CD4-positive, alpha-beta memory T cell (primary cell): Measurements from ENCODE around the gene ORM2. TPM values are rescaled to one million over a fixed set of nuclear protein-coding genes. Genes with fewer than 3 reads are reported as not detected.
A peak's percentile ranks its signal among the peaks of the same experiment; 100 is the strongest.

Experiments
- CTCF ChIA-PET: fragments of 350-600 bp; sonication (Branson Sonifier 250); formaldehyde crosslinking; loops from one replicate; lab custom pipeline; 2021; ENCODE audit warnings: inconsistent platforms; ENCODE audit not compliant: partially characterized antibody; lab: Charles Lee
- POLR2A ChIA-PET: fragments of 350-600 bp; sonication (Branson Sonifier 250); formaldehyde crosslinking; loops from one replicate; lab custom pipeline; 2021; ENCODE audit not compliant: partially characterized antibody; lab: Charles Lee
- DNase-seq, 5 donors: peaks; one replicate each; pipeline versions ENCODE4 v3.0.0 to v3.0.0-alpha.2; 2020 to 2022; ENCODE audit warnings: mixed read lengths in 1 of 5
- H3K27ac ChIP-seq: one replicate; pipeline ENCODE4 v1.7.0; 2013; ENCODE audit warnings: low read depth, low read length
- H3K27me3 ChIP-seq: 2 replicates; pipeline ENCODE4 v1.7.0; 2013; ENCODE audit warnings: mild to moderate bottlenecking, low read length, moderate library complexity; ENCODE audit not compliant: insufficient read depth
- H3K36me3 ChIP-seq: 2 replicates; pipeline ENCODE4 v1.7.0; 2013; ENCODE audit warnings: mild to moderate bottlenecking, low read length, moderate library complexity; ENCODE audit not compliant: insufficient read depth
- H3K4me1 ChIP-seq: 2 replicates; pipeline ENCODE4 v1.7.0; 2013; ENCODE audit warnings: mild to moderate bottlenecking, low read length, moderate library complexity; ENCODE audit not compliant: insufficient read depth
- H3K4me3 ChIP-seq, 2 donors: one replicate each; pipeline ENCODE4 v1.7.0; 2013; ENCODE audit warnings: low read length in 2 of 2, mild to moderate bottlenecking in 1 of 2
- H3K9me3 ChIP-seq, 2 donors: one replicate each; pipeline ENCODE4 v1.7.0; 2013; ENCODE audit warnings: low read length in 2 of 2, control low read depth in 1 of 2; ENCODE audit not compliant: control insufficient read depth in 1 of 2
- H3K27ac Mint-ChIP-seq, 7 donors: one replicate each; pipeline ENCODE4 v1.8.0; 2020 to 2021; ENCODE audit warnings: mixed read lengths in 7 of 7, mild to moderate bottlenecking in 6 of 7, inconsistent platforms in 3 of 7, moderate library complexity in 3 of 7
- H3K27me3 Mint-ChIP-seq, 2 donors: one replicate each; pipeline ENCODE4 v1.8.0; 2020 to 2021; ENCODE audit warnings: mixed read lengths in 2 of 2
- H3K36me3 Mint-ChIP-seq, 2 donors: one replicate each; pipeline ENCODE4 v1.8.0; 2020 to 2021; ENCODE audit warnings: mixed read lengths in 2 of 2, inconsistent platforms in 1 of 2, mild to moderate bottlenecking in 1 of 2
- H3K4me1 Mint-ChIP-seq, 4 donors: one replicate each; pipeline ENCODE4 v1.8.0; 2020 to 2021; ENCODE audit warnings: mixed read lengths in 4 of 4, mild to moderate bottlenecking in 1 of 4
- H3K4me3 Mint-ChIP-seq, 8 donors: one replicate each; pipeline ENCODE4 v1.8.0; 2020 to 2021; ENCODE audit warnings: mixed read lengths in 8 of 8, mild to moderate bottlenecking in 7 of 8, moderate library complexity in 6 of 8, inconsistent platforms in 3 of 8
- H3K9me3 Mint-ChIP-seq, 8 donors: one replicate each; pipeline ENCODE4 v1.8.0; 2020 to 2021; ENCODE audit warnings: mixed read lengths in 8 of 8, mild to moderate bottlenecking in 5 of 8, inconsistent platforms in 3 of 8, moderate library complexity in 1 of 8
- intact Hi-C: fragments of 100-400 bp; cut with micrococcal nuclease; formaldehyde crosslinking; loops from one replicate; pipeline ENCODE4 v1.15.1; 2023
- polyA plus RNA-seq, 2 donors: library from polyadenylated mRNA; unstranded; fragments of 300-500 nt; fragmentation: Illumina TruSeq; gene quantifications; one replicate each; pipeline ENCODE4 v1.2.3, GENCODE V29; 2021
- total RNA-seq, 2 experiments: library from RNA; stranded (reverse); gene quantifications; one replicate each; pipeline ENCODE4 v1.2.3, GENCODE V29; 2021

ORM2 gene
- total and polyA plus RNA-seq, 4 experiments from 2014 or later: not detected

DNA sequence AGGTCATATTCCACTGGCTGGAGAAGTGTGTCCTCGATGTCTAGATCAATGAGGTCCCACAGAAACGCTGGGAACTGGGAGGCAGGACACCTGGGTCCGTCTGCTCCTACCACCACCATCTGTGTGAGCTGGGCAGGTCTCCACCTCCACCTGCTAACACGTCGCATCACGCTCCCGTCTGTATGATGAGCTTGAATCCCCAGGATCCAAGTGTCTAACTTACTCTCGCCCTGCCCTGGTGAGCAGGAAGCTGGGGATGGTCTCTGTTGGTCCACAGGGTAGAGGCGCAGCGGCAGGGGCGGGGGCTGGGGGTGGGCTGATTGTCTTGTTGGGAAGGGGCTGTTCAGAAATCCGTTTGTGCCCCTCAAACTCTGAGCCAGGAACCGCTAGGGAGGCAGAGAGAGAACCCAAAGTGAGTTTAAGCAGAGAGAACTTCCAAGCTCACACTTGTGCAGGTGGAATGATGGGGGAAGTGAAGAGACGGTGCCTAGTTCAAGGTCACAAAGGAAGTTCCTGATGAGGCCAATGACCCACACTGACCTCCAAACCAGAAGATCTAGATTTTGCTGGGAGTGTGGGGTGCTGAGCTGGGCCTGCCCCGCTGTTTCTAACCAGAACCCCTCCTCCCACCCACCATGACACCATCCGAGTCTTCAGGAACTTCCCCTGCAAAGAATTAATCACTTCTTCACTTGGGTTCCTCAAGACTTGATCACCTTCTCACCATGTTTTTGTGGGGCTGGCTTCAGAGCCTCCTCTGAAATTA is 21.1 kb downstream of the ORM2 start:
- H3K4me3 ChIP-seq: no peak overlapping the region
- H3K27me3 ChIP-seq: no peaks in the 10 kb centered on the region
- Mint-ChIP-seq H3K27ac (peak overlapping the region in 6 of 7 donors; percentile 43 to 92 (median 86)), H3K27me3 (no peaks in the 10 kb centered on the region), H3K4me1 (peaks cover 25 to 41% (median 34%) of the 10 kb centered on the region in 4 donors), H3K36me3 (peaks cover 57 to 82% of the 10 kb centered on the region in 2 donors), H3K4me3 (no peak overlapping the region), H3K9me3 (no peaks in the 10 kb centered on the region)
- no peak for DNase-seq
- H3K4me1 ChIP-seq: peaks cover 48% of the 10 kb centered on the region
- POLR2A ChIA-PET: interaction anchor here (1.5 to 37.6 kb wide), 3 partner anchors 14 to 43 kb away, joined by 8 to 1614 read pairs (median 80); partner anchors contain the start of gene AKNA
- H3K27ac ChIP-seq: no peak overlapping the region
- intact Hi-C loops: no loop called here
- no peaks in the 10 kb centered on the region for H3K9me3 ChIP-seq
- CTCF ChIA-PET: interaction anchor here (1.3 to 2.7 kb wide), 3 partner anchors 13 to 55 kb away, joined by 3 to 7 read pairs (median 3); no protein-coding TSS in a partner anchor
- H3K36me3 ChIP-seq: peaks cover 70% of the 10 kb centered on the region

DNA sequence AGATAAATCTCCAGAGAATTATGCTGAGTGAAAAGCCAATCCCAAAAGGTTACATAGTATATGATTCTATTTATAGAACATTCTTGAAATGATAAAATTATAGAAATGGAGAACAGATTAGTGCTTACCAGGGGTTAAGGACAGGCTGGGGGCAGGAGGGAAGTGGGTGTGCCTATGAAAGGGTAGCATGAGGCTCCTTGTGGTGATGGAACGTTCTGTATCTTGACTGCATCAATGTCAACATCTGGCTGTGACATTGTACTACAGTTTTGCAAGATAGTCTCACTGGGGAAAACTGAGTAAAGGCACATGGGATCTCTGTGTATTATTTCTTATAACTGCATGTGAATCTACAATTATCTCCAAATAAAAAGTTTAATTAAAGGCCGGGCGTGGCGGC is 22.3 kb downstream of the ORM2 start:
- no peak for DNase-seq
- CTCF ChIA-PET: interaction anchor here (0.9 to 2.8 kb wide), 6 partner anchors 14 to 172 kb away, joined by 3 to 10 read pairs (median 4); partner anchors contain the start of gene AKNA
- intact Hi-C loops: loop anchor here (2.0 kb wide), 1 partner anchor 15 kb away; no protein-coding TSS in a partner anchor
- H3K4me3 Mint-ChIP-seq: peak overlapping the region in 3 of 8 donors; percentile 13 to 50 (median 38)
- H3K36me3 Mint-ChIP-seq: peaks cover 54 to 82% of the 10 kb centered on the region in 2 donors
- H3K4me1 Mint-ChIP-seq: peaks cover 29 to 49% (median 39%) of the 10 kb centered on the region in 4 donors
- Histone ChIP-seq H3K9me3 (no peaks in the 10 kb centered on the region), H3K27ac (no peak overlapping the region), H3K27me3 (no peaks in the 10 kb centered on the region), H3K36me3 (peaks cover 70% of the 10 kb centered on the region), H3K4me3 (no peak overlapping the region), H3K4me1 (peaks cover 48% of the 10 kb centered on the region)
- POLR2A ChIA-PET: interaction anchor here (1.5 to 37.6 kb wide), 4 partner anchors 8 to 41 kb away, joined by 6 to 1614 read pairs (median 44); partner anchors contain the start of gene AKNA
- no peaks in the 10 kb centered on the region for H3K9me3 Mint-ChIP-seq
- no peaks in the 10 kb centered on the region for H3K27me3 Mint-ChIP-seq
- peak overlapping the region; percentile 25 to 89 (median 61) for H3K27ac Mint-ChIP-seq

DNA sequence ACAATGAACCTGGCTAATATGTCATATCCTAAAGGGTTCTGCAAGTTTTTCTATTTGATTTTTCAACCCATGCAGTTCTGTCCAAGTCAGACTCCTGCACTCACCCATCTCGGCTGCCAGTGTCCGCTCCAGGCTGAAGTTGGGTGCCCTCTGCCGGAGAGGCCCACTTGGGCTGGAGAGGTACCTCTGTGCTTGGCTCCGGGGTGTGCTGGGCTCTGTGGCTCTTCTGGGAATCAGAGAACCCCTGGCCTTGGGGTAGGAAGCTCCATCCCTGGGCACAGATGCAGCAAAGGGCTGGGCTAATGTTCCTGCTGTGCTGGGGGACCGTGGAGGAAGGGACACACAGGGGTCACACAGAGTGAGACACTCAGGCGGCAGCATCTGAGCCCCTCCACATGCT is 26.2 kb downstream of the ORM2 start:
- intact Hi-C loops: no loop called here
- DNase-seq: no peak
- Mint-ChIP-seq H3K4me1 (peaks cover 28 to 47% (median 36%) of the 10 kb centered on the region in 4 donors), H3K36me3 (peaks cover 47 to 83% of the 10 kb centered on the region in 2 donors), H3K9me3 (no peaks in the 10 kb centered on the region), H3K27me3 (no peaks in the 10 kb centered on the region), H3K27ac (peak overlapping the region in 3 of 7 donors; percentile 12 to 74 (median 70)), H3K4me3 (no peak overlapping the region)
- Histone ChIP-seq H3K4me1 (peaks cover 47% of the 10 kb centered on the region), H3K36me3 (peaks cover 73% of the 10 kb centered on the region), H3K4me3 (no peak overlapping the region), H3K27ac (no peak overlapping the region), H3K27me3 (no peaks in the 10 kb centered on the region), H3K9me3 (no peaks in the 10 kb centered on the region)
- POLR2A ChIA-PET: interaction anchor here (0.6 to 37.6 kb wide), 8 partner anchors 10 to 151 kb away, joined by 3 to 1614 read pairs (median 4); partner anchors contain the start of gene AKNA
- CTCF ChIA-PET: interaction anchor here (0.6 to 1.3 kb wide), 5 partner anchors 16 to 297 kb away, joined by 3 to 5 read pairs (median 3); no protein-coding TSS in a partner anchor

DNA sequence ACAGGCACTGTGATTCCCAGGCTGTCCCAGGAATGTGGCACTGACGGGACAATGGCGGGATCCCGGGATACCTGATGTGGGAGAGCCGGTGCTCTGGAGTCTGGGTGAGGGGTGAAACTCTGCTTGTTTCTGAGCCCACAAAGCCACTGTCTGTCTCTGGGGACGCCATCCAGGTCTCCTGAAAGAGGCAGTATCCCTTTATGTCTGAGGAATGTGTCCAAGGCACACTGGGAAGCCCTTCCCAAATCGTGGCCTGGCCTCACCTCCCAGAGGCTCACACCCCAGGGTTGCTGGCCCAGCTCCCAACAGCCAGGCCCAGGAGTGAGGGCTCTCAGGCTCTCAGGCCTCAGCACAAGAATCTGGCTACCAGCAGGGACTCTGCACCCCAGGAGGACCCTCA is 27.1 kb downstream of the ORM2 start:
- Histone ChIP-seq H3K9me3 (no peaks in the 10 kb centered on the region), H3K27ac (no peak overlapping the region), H3K4me3 (no peak overlapping the region), H3K36me3 (peaks cover 77% of the 10 kb centered on the region), H3K27me3 (no peaks in the 10 kb centered on the region), H3K4me1 (peaks cover 50% of the 10 kb centered on the region)
- Mint-ChIP-seq H3K4me3 (no peak overlapping the region), H3K4me1 (peaks cover 30 to 50% (median 40%) of the 10 kb centered on the region in 4 donors), H3K36me3 (peaks cover 53 to 86% of the 10 kb centered on the region in 2 donors), H3K9me3 (no peaks in the 10 kb centered on the region), H3K27ac (peak overlapping the region in 6 of 7 donors; percentile 48 to 74 (median 68)), H3K27me3 (no peaks in the 10 kb centered on the region)
- CTCF ChIA-PET: interaction anchor here (1.3 kb wide), 1 partner anchor 19 kb away, joined by 5 read pairs; no protein-coding TSS in a partner anchor
- intact Hi-C loops: no loop called here
- POLR2A ChIA-PET: interaction anchor here (1.0 to 37.6 kb wide), 4 partner anchors 9 to 37 kb away, joined by 3 to 1614 read pairs (median 25); partner anchors contain the start of gene AKNA
- DNase-seq: no peak

DNA sequence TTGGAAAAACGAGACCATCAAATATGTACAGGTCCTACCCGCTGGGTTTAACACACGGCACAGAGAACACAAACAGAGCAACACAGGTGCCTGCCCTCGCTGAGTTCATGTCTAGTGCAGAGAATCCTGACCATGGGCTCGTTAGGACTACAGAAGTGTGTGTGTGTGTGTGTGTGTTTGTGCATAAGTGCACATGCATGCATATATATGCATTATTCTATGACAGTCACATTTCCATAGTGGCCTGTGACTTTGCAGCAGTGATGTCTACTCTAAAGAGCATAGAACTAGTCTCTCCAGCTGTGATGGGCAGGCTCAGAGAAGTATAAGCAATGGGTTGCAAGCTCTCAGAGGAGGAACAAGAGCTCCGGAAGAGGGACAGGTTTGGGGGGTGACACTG is 27.7 kb downstream of the ORM2 start:
- peak overlapping the region in 1 of 8 donors; percentile 7 for H3K4me3 Mint-ChIP-seq
- intact Hi-C loops: no loop called here
- no peaks in the 10 kb centered on the region for H3K9me3 Mint-ChIP-seq
- Histone ChIP-seq H3K27me3 (no peaks in the 10 kb centered on the region), H3K9me3 (no peaks in the 10 kb centered on the region), H3K27ac (no peak overlapping the region), H3K4me3 (no peak overlapping the region), H3K36me3 (peaks cover 77% of the 10 kb centered on the region), H3K4me1 (peaks cover 50% of the 10 kb centered on the region)
- ChIA-PET POLR2A (interaction anchor here (1.5 to 37.6 kb wide), 2 partner anchors 14 to 36 kb away, joined by 4 to 1614 read pairs; partner anchors contain the start of gene AKNA), CTCF (no interaction called here)
- H3K4me1 Mint-ChIP-seq: peaks cover 26 to 49% (median 37%) of the 10 kb centered on the region in 4 donors
- peaks cover 55 to 87% of the 10 kb centered on the region in 2 donors for H3K36me3 Mint-ChIP-seq
- DNase-seq: no peak
- H3K27me3 Mint-ChIP-seq: no peaks in the 10 kb centered on the region
- H3K27ac Mint-ChIP-seq: peak overlapping the region; percentile 28 to 76 (median 70)

DNA sequence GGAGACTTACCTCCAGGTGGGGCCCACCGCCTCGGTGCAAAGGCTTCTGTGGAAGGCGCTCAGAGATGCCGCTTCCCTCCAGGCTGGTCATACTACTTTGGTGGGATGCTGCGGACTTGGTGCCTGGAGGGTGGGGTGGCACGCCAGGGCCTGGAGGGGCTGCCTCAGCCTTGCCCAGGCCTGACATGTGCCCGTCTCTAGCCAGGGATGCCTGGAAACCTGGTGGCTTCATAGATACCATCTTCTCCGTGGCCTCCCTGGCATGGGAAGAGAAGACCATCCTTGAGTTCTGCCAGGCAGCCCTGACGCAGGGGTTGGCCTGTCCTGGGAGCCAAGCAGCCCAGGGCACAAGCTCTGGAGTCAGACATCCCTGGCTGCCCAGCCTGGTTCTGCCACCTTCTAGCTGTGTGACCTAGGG is 28.3 kb downstream of the ORM2 start:
- no peak overlapping the region for H3K27ac ChIP-seq
- peaks cover 50% of the 10 kb centered on the region for H3K4me1 ChIP-seq
- no peak for DNase-seq
- POLR2A ChIA-PET: interaction anchor here (0.7 to 37.6 kb wide), 3 partner anchors 13 to 35 kb away, joined by 3 to 1614 read pairs (median 4); partner anchors contain the start of gene AKNA
- no peaks in the 10 kb centered on the region for H3K27me3 Mint-ChIP-seq
- peaks cover 24 to 52% (median 38%) of the 10 kb centered on the region in 4 donors for H3K4me1 Mint-ChIP-seq
- peak overlapping the region in 6 of 7 donors; percentile 25 to 91 (median 69) for H3K27ac Mint-ChIP-seq
- H3K9me3 ChIP-seq: no peaks in the 10 kb centered on the region
- no peak overlapping the region for H3K4me3 Mint-ChIP-seq
- CTCF ChIA-PET: no interaction called here
- no peak overlapping the region for H3K4me3 ChIP-seq
- H3K36me3 Mint-ChIP-seq: peaks cover 54 to 87% of the 10 kb centered on the region in 2 donors
- no peaks in the 10 kb centered on the region for H3K9me3 Mint-ChIP-seq
- intact Hi-C loops: no loop called here
- no peaks in the 10 kb centered on the region for H3K27me3 ChIP-seq
- H3K36me3 ChIP-seq: peaks cover 83% of the 10 kb centered on the region
